Endometrium (tissue), 2 donors: Measurements from ENCODE around the gene RASL12.
"Not testable (repeated sequence)": the region's sequence is repeated elsewhere in the genome, so short reads cannot be mapped to it uniquely, and the experiment has no call there.

Source experiments
- FAIRE-seq: peaks from 2 replicates; lab custom pipeline; 2012; peaks lifted over from hg19 to GRCh38; lab: Jason Lieb, UNC
- donor health status: control.
- donor health status: control.

The RASL12 gene, protein sequence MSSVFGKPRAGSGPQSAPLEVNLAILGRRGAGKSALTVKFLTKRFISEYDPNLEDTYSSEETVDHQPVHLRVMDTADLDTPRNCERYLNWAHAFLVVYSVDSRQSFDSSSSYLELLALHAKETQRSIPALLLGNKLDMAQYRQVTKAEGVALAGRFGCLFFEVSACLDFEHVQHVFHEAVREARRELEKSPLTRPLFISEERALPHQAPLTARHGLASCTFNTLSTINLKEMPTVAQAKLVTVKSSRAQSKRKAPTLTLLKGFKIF

DNA sequence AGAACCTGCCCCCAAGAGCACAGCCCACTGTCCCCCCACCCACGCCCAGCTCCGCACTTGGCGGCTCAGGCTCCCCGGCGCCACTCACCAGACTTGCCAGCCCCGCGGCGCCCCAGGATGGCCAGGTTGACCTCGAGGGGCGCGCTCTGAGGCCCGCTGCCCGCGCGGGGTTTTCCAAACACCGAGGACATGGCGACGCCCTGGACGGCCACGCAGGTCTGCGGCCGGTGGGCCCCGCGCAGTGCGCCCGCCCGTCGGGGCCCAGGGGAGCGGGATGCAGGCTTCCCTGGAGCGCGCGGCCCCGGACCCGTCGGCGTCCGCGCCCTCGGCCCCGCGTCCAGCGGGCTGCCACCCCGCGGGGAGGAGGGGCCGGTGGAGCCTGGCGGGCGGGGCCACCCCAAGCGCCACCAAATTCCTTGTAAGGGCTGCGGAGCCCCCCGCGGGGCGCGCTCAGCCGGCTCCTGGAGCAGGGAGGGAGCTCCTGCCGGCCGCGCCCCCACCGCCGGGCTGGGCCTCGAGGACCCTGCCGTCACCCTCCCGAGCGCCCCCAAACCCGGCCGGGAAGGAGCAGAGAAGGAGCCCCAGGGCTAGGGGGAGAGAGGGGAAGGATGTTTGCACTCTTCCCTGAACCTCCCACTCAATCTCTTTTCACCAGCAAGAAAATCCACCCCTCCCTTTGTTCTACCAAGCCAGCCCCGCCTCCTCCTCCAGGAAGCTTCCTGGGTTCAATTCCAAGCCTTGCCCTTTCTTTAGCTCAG is at the start of gene RASL12:
TSS of gene RASL12 (minus strand) at position 347 of the 758 bp plus-strand sequence. CDS start at position 191, 156 bp downstream.
- no peak for FAIRE-seq

DNA sequence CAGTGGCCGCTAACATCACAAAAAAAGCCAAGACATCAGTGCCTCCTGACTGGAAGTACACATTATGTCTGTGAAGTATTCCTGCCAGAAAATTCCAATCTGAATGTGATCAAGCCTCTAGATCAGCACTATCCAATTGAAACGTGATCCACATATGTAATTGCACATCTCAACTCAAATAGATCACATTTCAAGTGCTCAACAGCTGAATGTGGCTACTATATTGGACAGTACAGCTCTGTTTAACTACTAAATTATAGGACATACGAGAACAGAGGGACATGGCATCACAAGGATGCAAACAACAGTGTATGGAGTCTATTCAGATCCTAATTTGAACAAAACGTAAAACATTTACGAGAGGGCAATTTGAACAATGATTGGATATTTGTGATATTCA is 47.8 kb upstream of the RASL12 start:
- no peak for FAIRE-seq

DNA sequence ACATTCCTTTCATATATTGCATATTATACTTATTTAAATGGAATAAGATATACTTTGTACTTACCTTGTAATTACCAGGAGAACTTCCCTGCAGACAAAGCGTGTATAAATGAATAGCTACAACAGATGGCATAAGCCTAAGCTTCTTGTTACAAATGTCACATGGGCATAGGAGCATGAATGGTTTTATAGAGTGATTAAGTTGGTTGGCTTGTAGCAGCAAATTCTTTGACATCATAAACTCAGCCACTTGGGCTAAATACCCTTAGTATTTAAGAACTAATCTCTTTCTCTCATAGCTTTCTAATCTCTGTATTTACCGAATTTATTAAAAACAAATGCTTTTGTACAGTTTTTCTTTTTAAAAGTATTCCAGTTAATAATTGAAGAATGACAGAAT is 47.3 kb upstream of the RASL12 start, which contains the start of gene UBAP1L:
TSS of gene UBAP1L (minus strand) at position 115 of the 400 bp plus-strand sequence. CDS start 8,985 bp downstream, outside the sequence.
- FAIRE-seq: no peak

DNA sequence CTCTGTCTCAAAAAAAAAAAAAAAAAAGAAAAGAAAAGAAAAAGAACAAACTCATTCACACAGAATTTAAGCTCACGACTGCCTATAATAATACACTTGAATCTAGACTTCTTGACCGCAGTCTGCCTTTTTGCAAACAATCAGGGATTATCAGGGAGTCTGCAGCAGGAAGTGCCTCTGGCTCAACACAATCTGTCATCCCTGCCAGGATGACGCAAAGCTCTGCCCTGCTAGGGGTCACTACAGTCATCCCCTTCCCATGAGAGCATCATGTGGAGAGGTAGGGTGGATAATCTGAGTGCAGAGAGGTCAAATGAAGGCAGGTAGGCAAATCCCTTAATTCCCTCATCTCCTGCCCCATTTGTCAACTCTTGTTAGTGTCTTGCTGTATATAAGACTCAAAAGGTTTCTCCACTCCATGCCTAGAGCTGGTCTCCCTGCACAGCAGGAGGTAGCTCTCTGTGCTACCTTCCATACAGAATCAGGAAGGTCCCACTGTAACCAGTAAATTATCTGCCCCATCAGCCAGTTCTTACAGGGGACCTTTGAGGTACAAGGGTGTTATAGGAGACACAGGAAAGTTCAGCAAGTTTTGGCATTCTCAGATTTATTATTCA is 43.0 kb upstream of the RASL12 start:
- FAIRE-seq: no peak

DNA sequence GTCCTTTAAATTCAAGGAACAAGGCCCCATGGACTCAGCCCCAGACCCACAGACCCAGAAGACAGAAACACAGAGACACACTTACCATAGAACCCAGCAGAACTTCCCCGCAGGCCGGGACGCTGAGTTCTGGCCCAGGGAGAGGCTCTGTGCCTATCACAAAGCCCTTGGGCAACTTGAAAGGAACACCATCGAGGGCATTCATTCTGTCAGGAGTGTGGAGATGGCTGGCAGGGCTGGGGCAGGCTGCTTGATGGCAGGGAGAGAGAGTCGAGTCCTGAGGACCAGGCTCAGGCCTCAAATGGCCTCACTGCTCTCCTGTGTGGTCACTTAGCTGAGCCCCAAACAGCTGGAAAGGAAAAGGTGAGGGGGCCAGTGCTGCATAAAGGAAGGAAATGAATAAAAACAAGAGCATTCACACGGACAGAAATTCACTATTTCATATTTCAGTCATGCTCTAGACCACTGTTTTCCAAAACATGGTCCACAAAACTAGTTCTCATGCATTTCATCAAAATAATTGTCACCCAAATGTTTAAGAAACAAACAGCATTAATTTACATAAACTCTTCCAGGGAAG is 38.3 kb upstream of the RASL12 start:
- FAIRE-seq: no peak

DNA sequence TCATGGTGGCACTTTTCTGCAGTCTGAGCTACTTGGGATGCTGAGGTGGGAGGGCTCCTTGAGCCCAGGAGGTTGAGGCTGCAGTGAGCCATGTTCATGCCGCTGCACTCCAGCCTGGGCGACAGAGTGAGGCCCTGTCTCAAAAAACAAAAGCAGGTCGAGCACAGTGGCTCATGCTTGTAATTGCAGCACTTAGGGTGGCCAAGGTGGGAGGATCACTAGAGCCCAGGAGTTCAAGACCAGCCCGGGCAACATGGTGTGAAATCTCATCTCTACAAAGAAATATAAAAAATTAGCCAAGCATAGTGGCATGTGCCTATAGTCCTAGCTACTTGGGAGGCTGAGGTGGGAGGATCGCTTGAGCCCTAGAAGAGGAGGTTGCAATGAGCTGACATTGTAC is 37.2 kb upstream of the RASL12 start:
- FAIRE-seq: no peak

DNA sequence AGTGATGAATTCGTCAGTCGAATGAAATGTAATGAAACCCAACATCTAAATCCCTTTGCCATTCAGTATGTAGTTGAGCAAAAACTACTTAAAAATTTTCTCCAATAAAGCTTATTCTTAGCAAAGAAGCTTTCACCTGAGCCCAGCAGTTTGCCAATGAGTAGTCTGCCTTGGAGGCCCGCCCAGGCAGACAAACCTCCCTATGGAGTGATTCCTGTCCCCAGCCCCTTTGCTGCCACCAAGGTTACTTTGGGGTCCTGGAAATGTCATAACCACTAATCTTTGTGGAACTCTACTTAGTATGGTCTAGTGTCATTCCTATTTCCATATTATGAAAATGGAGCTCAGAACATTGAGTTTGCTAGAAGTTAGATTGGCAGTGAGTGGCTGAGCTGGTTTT is 35.1 kb upstream of the RASL12 start:
- no peak for FAIRE-seq

DNA sequence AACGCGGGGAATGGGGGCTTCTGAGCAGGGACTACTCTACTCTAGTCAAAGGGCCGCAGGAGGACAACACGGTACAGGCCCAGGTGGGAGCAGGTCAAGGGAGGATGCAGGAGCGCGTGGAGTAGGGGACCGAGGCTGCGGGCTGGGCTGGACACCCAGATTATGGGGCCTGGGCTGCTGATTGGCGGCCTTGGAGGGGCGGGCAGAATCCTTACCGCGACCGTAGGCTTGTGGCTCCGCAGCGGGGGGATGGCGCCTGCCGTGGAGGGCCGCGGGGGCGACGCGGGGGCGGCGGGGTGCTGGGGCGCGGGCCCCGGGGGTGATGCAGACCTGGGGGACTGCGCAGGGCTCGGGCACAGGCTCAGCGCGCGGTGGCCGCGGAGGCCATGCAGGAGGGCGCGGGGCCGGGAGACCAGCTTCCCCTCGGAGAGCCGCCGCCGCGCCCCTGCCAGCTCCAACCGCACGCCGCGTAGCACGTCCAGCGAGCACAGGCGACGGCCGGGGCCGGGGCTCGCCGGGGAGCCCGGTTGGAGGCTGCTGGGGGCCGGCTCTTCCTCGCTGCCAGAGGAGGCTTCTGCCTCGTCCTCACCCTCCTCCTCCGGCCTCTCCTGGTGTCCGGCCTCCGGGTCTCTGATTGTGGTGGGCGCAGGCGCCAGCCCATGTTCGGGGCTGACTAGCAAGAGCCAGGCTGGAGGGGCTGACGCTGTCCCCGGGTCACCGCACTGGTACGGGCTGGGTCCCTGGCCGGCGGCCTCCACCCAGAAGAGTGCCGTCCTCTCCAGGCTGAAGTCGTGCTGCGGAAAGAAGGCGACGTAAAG is 34.3 kb upstream of the RASL12 start:
- FAIRE-seq: no peak

DNA sequence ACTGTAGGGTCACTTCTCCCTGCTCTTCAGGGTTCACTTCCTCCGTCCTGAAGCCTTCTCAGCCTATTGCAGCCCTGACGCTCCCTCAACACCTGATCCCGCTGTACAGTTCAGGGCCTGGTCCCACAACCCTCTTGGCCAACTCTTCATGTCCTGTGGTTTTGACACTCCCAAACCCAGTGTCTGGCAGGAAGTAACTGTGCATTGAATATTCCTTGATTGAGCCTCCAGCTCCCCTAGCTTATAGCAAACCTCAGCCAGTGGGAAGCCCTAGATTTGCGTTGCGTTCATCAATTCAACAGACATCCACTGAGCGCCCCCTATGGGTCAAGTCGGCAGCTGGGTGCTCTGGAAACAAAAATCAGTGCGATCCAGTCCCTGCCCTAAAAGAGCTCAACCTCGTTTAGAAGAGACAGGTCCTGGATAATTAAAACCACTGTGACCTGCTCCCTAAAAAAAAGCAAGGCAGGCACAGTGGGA is 33.7 kb upstream of the RASL12 start:
- FAIRE-seq: no peak

DNA sequence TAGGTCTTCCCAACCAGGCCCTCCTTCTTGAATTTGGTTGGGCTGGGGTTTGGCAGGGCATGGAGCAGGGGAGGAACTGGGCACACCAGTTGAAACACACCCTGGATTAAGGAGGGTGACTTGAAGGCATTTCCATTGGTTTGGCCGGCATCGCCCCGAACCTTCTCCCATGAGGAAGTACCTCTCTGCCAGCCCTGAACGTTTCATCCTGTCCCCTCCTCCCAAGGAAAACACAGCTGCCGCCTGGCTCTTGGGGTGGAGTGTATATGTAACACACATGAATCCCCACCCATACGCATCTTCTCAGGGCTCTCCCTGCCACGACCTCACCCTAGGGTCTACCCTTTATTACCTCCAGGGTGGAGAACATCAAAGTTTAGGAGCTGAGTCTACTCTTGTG is 32.7 kb upstream of the RASL12 start:
- FAIRE-seq: no peak

DNA sequence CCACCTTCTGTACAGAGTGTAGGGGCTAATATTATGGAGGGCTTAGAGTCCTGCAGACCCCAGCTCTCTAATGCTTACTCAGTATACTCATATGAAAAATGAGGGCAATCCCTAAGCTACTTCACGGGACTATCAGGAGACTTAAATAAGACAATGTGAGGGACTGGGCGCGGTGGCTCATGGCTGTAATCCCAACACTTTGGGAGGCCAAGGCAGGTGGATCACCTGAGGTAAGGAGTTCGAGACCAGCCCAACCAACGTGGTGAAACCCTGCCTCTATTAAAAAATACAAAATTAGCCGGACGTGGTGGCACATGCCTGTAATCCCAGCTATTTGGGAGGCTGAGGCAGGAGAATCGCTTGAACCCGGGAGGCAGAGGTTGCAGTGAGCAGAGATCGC is 32.0 kb upstream of the RASL12 start:
- FAIRE-seq: not testable (repeated sequence)

DNA sequence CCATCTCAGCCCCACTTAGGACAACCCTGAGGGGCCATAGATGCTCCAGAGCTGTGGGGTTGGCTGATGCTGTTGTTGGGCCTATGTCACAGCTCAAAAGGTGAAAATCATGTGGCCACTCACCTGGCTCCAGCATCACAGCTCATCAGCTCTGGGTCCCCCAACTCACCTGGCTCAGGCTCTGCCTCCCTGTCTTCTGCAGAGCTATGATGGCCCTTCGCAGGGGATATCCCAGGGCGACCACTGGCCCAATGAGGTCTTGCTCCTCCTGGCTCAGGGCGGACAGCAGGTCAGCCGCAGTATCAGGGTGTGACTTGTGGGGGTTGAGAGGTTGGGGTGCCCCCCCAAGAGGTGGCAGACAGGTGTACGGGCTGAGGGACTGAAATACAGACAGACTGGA is 31.5 kb upstream of the RASL12 start:
- FAIRE-seq: no peak

DNA sequence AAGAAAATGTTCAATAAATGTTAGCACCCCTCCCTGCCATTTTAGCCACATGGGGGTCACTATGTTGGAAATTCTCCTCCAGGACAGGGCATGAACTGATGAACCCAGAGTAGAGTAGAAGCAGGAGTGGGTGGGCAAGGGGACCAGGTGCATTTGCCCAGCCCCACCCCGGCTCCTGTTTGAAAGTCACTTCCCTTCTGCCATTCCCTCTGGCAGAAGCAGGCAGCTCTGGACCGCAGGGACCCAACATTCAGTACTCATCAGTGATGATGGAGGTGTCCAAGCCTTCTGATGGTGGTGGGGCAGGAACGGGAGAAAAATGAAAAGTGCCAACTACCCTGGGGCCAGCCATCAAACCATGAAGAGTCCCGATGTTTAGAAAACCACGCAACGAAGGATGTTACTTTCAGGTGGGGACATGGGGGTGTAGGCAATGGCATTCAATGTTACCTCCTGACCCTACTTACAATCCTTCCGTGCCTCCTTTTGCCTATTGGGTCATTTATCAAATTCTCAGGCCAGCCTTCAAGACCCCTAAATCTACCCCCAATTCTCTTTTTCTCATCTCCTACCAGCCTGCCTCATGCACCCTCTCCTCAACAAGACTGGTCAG is 30.0 kb upstream of the RASL12 start:
- FAIRE-seq: no peak

DNA sequence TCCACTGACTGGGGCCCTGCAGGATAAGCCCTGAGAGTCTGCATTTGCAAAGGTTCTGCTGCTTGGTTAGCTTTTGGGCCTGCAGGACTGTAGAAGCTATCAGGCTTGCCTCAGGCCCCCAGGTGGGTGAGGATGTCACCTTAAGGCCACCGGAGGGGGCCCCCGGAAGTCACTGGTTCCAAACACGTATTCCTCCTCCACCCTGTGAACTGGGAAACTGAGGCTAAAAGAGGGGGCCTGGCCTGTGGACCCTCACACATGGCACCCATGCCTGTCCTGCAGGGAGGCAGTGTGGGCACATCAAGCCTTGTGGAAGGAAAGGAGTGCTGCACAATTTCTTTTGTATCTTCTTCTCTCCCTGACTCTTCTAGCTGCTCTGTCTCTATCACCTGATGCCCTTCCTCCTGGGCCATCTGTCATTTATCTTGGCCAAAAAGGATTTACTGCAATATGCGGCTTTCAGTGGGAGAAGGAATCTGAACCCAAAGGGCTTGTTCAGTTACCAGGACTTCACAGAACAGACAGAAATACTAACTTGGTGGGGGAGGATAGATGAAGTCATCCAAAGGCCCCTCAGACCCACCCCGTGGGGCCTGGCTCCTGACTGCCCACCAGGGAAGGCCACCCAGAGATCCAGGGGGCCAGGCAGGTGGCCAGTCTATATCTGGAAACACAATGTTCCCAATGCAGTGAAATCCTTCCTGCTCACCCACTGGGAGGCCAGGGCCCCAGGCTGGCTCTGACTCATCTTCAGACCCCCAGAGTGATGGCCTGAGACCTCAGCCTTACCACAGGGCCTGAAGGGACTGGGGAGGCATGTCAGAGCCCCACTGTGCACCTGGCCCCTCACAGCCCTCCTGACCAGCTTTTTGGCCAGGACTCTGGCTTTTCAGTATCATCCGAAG is 28.9 kb upstream of the RASL12 start:
- no peak for FAIRE-seq

DNA sequence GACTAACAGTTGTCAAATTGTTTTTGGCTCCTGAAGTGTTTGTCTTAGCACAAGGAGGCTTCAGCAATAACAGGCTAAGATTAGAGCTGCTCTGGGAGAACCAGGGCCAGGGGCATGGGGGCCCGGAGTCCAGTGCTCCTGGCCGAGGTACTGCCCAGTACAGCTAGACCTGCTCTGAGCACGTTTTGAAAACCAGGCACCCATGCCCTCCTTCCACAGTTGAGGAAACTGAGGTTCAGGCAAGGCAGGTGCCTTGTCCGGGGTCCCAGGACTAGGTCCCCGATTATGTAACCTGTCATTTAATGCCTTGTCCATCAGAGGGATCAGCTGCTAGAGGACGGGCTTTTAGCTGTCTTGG is 27.9 kb upstream of the RASL12 start:
- FAIRE-seq: no peak

DNA sequence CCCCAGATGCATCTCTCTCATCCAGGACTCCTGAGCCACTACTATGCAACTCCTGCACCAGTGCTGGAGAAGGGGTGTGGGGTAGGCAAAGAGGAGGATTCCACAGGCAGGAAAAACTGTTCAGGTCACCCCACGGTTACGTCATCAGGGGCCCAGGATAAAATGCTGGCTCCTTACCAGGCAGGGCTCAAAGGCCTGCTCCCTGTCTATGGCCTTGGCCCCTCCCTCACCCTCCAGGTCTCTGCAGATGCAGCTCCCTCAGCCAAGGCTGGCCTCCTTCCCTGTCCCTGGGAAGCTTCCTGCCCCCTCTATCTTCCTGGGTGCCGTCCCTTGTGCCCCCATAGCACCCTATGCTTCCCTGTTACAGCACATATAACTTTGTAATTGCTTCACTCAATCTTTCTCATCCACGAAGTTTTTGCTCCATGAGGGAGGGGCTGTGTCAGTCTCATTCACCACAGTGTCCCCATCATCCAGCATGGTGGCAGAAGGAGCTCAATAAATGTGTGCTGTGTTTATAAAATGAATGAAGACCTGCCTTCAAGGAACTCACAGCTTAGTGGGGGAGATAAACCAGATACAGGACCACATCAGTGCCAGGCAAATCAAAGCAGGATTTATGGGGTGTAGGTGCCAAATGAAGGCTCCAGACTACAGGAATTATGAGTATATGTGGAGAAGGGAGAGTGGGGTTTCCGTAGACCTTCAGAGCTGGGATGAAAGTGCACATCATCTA is 27.4 kb upstream of the RASL12 start:
- no peak for FAIRE-seq

DNA sequence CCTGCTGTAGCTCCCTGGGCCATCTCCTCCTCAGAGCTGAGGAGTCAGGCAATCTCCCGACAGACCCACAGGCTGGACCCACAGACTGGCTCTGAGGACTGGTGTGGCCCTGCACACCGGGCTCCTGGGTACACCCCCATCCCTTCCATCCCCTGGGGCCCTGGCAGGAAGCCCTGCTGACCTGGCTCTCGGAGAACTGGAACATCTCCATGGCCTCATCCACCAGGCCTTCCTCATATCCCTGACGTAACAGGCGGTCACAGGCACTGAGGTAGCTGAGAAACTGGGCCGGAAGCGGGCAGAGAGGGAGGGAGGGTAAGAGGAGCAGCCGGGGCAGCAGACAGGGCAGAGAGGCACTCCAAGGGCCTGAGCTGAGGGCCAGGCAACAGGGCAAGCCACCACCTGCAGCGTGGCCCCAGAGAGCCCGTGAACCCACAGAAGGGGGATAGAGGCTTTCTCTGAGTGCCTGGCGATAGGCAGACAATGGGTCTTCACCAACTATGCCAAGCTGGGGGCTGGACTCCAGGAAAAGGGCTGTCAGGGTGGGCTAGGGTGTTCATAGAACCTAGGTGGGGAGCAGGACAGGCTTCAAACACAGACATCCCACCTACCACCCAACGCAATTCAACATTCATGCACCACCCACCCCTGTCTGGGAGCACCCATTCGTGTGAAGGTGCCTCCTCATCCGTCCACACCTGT is 26.7 kb upstream of the RASL12 start:
- FAIRE-seq: no peak

DNA sequence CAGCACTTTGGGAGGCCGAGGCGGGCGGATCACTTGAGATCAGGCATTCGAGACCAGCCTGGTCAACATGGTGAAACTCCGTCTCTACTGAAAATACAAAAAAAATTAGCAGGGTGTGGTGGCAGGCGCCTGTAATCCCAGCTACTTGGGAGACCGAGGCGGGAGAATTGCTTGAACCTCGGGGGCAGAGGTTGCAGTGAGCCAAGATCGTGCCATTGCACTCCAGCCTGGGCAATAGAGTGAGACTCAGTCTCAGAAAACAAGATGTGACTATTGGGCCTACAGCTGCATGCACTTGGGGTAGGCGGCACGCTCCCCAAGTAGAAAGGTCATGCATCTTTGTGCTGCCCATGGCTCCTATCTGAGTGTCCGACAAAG is 26.0 kb upstream of the RASL12 start:
- not testable (repeated sequence) for FAIRE-seq
